ENCODE measurements around the gene ZMYND12.

GRCh38 chr1:42477775-42478174 is 22.0 kb upstream of the ZMYND12 start:
- TF ChIP-seq CTCF (IDR thresholded peaks at IDR 0.05) (no peak), POLR2A (IDR thresholded peaks at IDR 0.05) (no peak)

Measured in esophagus squamous epithelium (tissue), 4 donors.